Mesenchymal stem cell (in vitro differentiated cells and primary cell): ENCODE measurements around the gene MAP4.

ENCODE experiments used
- DNase-seq: peaks from one replicate; pipeline ENCODE4 v3.0.0-alpha.2; 2013
- H2AFZ ChIP-seq: one replicate; pipeline ENCODE4 v1.6.1; 2013; ENCODE audit warnings: low read depth, mild to moderate bottlenecking, control low read depth, inconsistent platforms, low read length, moderate library complexity
- H2AK5ac ChIP-seq: 2 replicates; pipeline ENCODE4 v1.6.1; 2013; ENCODE audit warnings: low read length, moderate library complexity, mild to moderate bottlenecking, inconsistent platforms; ENCODE audit not compliant: severe bottlenecking
- H2BK120ac ChIP-seq: one replicate; pipeline ENCODE4 v1.6.1; 2013; ENCODE audit warnings: low read depth, mild to moderate bottlenecking, inconsistent platforms, low read length, moderate library complexity
- H2BK12ac ChIP-seq, 2 experiments: one replicate each; pipeline ENCODE4 v1.6.1; 2013; ENCODE audit warnings: inconsistent platforms in 2 of 2, low read length in 2 of 2, mild to moderate bottlenecking in 2 of 2, moderate library complexity in 2 of 2, control low read depth in 1 of 2
- H2BK15ac ChIP-seq: one replicate; pipeline ENCODE4 v1.6.1; 2013; ENCODE audit warnings: mild to moderate bottlenecking, low read depth, inconsistent platforms; ENCODE audit not compliant: poor library complexity, severe bottlenecking
- H2BK5ac ChIP-seq: 2 replicates; pipeline ENCODE4 v1.6.1; 2013; ENCODE audit warnings: low read depth, mild to moderate bottlenecking, low read length, control low read depth, inconsistent platforms; ENCODE audit not compliant: poor library complexity, severe bottlenecking
- H3K14ac ChIP-seq, 2 experiments: one replicate each; pipeline ENCODE4 v1.6.1; 2013; ENCODE audit warnings: inconsistent platforms in 2 of 2, low read length in 2 of 2, control low read depth in 1 of 2, mild to moderate bottlenecking in 1 of 2, moderate library complexity in 1 of 2
- H3K18ac ChIP-seq, 2 experiments: one replicate each; pipeline ENCODE4 v1.6.1; 2013; ENCODE audit warnings: inconsistent platforms in 2 of 2, low read length in 2 of 2, control low read depth in 1 of 2, low read depth in 1 of 2, mild to moderate bottlenecking in 1 of 2
- H3K23ac ChIP-seq, 2 experiments: one replicate each; pipeline ENCODE4 v1.6.1; 2013; ENCODE audit warnings: inconsistent platforms in 2 of 2, low read length in 2 of 2, mild to moderate bottlenecking in 2 of 2, moderate library complexity in 2 of 2, control low read depth in 1 of 2
- H3K27ac ChIP-seq: 2 replicates; pipeline ENCODE4 v1.5.1; 2013; ENCODE audit warnings: mild to moderate bottlenecking, moderate library complexity, low read length, control low read depth, inconsistent platforms; ENCODE audit not compliant: poor library complexity, severe bottlenecking
- H3K27me3 ChIP-seq, 2 experiments: 2 replicates each; pipeline versions ENCODE4 v1.6.1 to v1.7.0; 2013; ENCODE audit warnings: low read length in 2 of 2, mild to moderate bottlenecking in 2 of 2, moderate library complexity in 2 of 2, control low read depth in 1 of 2, inconsistent platforms in 1 of 2; ENCODE audit not compliant: control insufficient read depth in 1 of 2, insufficient read depth in 1 of 2
- H3K36me3 ChIP-seq, 2 experiments: 2 replicates each; pipeline versions ENCODE4 v1.6.1 to v1.7.0; 2013; ENCODE audit warnings: low read length in 2 of 2, control low read depth in 1 of 2, inconsistent platforms in 1 of 2, low read depth in 1 of 2, mild to moderate bottlenecking in 1 of 2; ENCODE audit not compliant: insufficient read depth in 2 of 2, control insufficient read depth in 1 of 2
- H3K4ac ChIP-seq, 2 experiments: one replicate each; pipeline ENCODE4 v1.6.1; 2013; ENCODE audit warnings: inconsistent platforms in 2 of 2, low read length in 2 of 2, mild to moderate bottlenecking in 2 of 2, moderate library complexity in 2 of 2, control low read depth in 1 of 2, low read depth in 1 of 2
- H3K4me1 ChIP-seq: 2 replicates; pipeline ENCODE4 v1.6.1; 2013; ENCODE audit warnings: low read depth, low read length, control low read depth; ENCODE audit not compliant: control insufficient read depth, insufficient read depth
- H3K4me2 ChIP-seq: 2 replicates; pipeline ENCODE4 v1.6.1; 2013; ENCODE audit warnings: low read length, mild to moderate bottlenecking, inconsistent platforms; ENCODE audit not compliant: poor library complexity, severe bottlenecking
- H3K4me3 ChIP-seq, 2 experiments: 2 replicates each; pipeline versions ENCODE4 v1.5.1 to v1.7.0; 2013; ENCODE audit warnings: low read length in 2 of 2, mild to moderate bottlenecking in 2 of 2, control low read depth in 1 of 2, low read depth in 1 of 2; ENCODE audit not compliant: insufficient read depth in 1 of 2
- H3K79me1 ChIP-seq: replicated peaks from 2 replicates; pipeline ENCODE4 v1.6.1; 2013; ENCODE audit warnings: mild to moderate bottlenecking, control low read depth, low read length, inconsistent platforms; ENCODE audit not compliant: poor library complexity, severe bottlenecking
- H3K9ac ChIP-seq: 2 replicates; pipeline ENCODE4 v1.7.0; 2013; ENCODE audit warnings: mild to moderate bottlenecking, low read length, moderate library complexity
- H3K9me3 ChIP-seq: 2 replicates; pipeline ENCODE4 v1.7.0; 2013; ENCODE audit warnings: mild to moderate bottlenecking, low read length; ENCODE audit not compliant: control insufficient read depth
- H4K8ac ChIP-seq: one replicate; pipeline ENCODE4 v1.6.1; 2013; ENCODE audit warnings: inconsistent platforms, mild to moderate bottlenecking, low read length, moderate library complexity
- H4K91ac ChIP-seq: one replicate; pipeline ENCODE4 v1.6.1; 2013; ENCODE audit warnings: mild to moderate bottlenecking, low read length, inconsistent platforms
- WGBS: methylation state at CpG from one replicate; pipeline ENCODE4 v1.1.7; 2013; ENCODE audit warnings: mixed read lengths; 5-methylcytosine and 5-hydroxymethylcytosine counted together

The MAP4 gene

GRCh38 chr3:47949979-47950378, 66.2 kb downstream of the MAP4 start:
- WGBS = 98% methylated on average over 3 of the region's 3 CpGs
- Histone ChIP-seq H2AFZ (no peak overlapping the region), H3K9ac (no peak overlapping the region)

DNA sequence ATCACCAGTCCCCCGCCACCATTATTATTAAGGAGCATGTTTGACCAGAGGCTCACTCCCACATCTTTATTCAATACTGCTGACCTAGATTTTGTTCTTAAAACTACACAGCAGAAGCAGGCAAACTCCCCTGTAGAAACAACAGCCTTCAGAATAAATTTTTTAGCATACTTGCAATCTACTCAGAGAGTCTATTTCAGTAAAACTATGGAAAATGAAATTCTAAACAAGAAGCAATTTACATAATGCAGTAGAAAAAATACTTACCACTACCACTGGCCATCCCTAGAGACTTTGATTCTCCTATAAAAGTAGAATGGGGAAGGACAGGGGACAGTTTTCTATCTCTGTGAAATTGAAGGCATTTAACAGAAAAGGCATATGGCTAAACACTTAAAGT, 76.0 kb downstream of the MAP4 start:
- Histone ChIP-seq H3K9me3 (no peaks in the 10 kb centered on the region), H3K27ac (no peak overlapping the region), H2AK5ac (no peak overlapping the region), H3K4ac (no peak overlapping the region), H3K4me1 (no peaks in the 10 kb centered on the region), H3K79me1 (peaks cover 14% of the 10 kb centered on the region), H3K14ac (no peak overlapping the region), H3K4me2 (no peak overlapping the region), H2BK5ac (no peak overlapping the region), H2BK12ac (no peak overlapping the region), H2AFZ (no peak overlapping the region), H3K23ac (no peak overlapping the region), H3K4me3 (no peak overlapping the region), H4K91ac (no peak overlapping the region), H2BK15ac (no peak overlapping the region), H3K18ac (no peak overlapping the region), H3K27me3 (no peaks in the 10 kb centered on the region), H3K36me3 (peaks cover 0 to 3% of the 10 kb centered on the region in 2 experiments), H4K8ac (no peak overlapping the region), H3K9ac (no peak overlapping the region), H2BK120ac (no peak overlapping the region)
- WGBS = 100% methylated on average over 1 of the region's 1 CpG
- no peak for DNase-seq

More at GRCh38 chr3:47949979-47950378, 66.2 kb downstream of the MAP4 start:
- no peak overlapping the region for H3K18ac ChIP-seq
- no peak overlapping the region for H4K91ac ChIP-seq
- no peak overlapping the region for H3K4me3 ChIP-seq
- H3K23ac ChIP-seq = no peak overlapping the region
- peak overlapping the region; percentile 75 for H3K27ac ChIP-seq
- H4K8ac ChIP-seq = no peak overlapping the region
- H2BK15ac ChIP-seq = no peak overlapping the region
- peak overlapping the region; percentile 50 for H2AK5ac ChIP-seq
- no peak overlapping the region for H2BK5ac ChIP-seq
- H3K27me3 ChIP-seq = no peaks in the 10 kb centered on the region
- H3K79me1 ChIP-seq = peaks cover 15% of the 10 kb centered on the region
- no peak overlapping the region for H3K14ac ChIP-seq
- H3K4me2 ChIP-seq = peak overlapping the region; percentile 68
- DNase-seq = no peak
- H3K4ac ChIP-seq = no peak overlapping the region
- H2BK120ac ChIP-seq = no peak overlapping the region
- H3K36me3 ChIP-seq = peaks cover 0 to 13% of the 10 kb centered on the region in 2 experiments
- peaks cover 6% of the 10 kb centered on the region for H3K4me1 ChIP-seq
- no peak overlapping the region for H2BK12ac ChIP-seq
- no peaks in the 10 kb centered on the region for H3K9me3 ChIP-seq

GRCh38 chr3:47932421-47932820, 83.8 kb downstream of the MAP4 start:
- peaks cover 0 to 12% of the 10 kb centered on the region in 2 experiments for H3K36me3 ChIP-seq
- H4K91ac ChIP-seq = no peak overlapping the region
- H3K9me3 ChIP-seq = no peaks in the 10 kb centered on the region
- H3K4ac ChIP-seq = no peak overlapping the region
- no peaks in the 10 kb centered on the region for H3K27me3 ChIP-seq
- H3K4me3 ChIP-seq = no peak overlapping the region
- H3K18ac ChIP-seq = no peak overlapping the region
- no peak overlapping the region for H2BK15ac ChIP-seq
- DNase-seq = peak; percentile 22
- H4K8ac ChIP-seq = no peak overlapping the region
- no peak overlapping the region for H2AFZ ChIP-seq
- H3K14ac ChIP-seq = no peak overlapping the region
- H3K4me1 ChIP-seq = peaks cover 4% of the 10 kb centered on the region
- no peak overlapping the region for H2BK120ac ChIP-seq
- peaks cover 19% of the 10 kb centered on the region for H3K79me1 ChIP-seq
- no peak overlapping the region for H2BK12ac ChIP-seq
- H3K4me2 ChIP-seq = no peak overlapping the region
- 94% methylated on average over 5 of the region's 5 CpGs for WGBS
- no peak overlapping the region for H3K27ac ChIP-seq
- no peak overlapping the region for H3K23ac ChIP-seq
- no peak overlapping the region for H2AK5ac ChIP-seq
- no peak overlapping the region for H2BK5ac ChIP-seq
- H3K9ac ChIP-seq = no peak overlapping the region

- H3K36me3 ChIP-seq = peaks cover 9 to 24% of the 10 kb centered on the region in 2 experiments
- H3K27ac ChIP-seq = no peak overlapping the region
- H3K18ac ChIP-seq = no peak overlapping the region
- H4K8ac ChIP-seq = no peak overlapping the region
- H3K79me1 ChIP-seq = peaks cover 20% of the 10 kb centered on the region
- no peak overlapping the region for H2BK15ac ChIP-seq
- no peak overlapping the region for H3K4ac ChIP-seq
- H3K9ac ChIP-seq = no peak overlapping the region
- H4K91ac ChIP-seq = no peak overlapping the region
- H3K23ac ChIP-seq = no peak overlapping the region
- DNase-seq = no peak
- H3K9me3 ChIP-seq = no peaks in the 10 kb centered on the region
- no peak overlapping the region for H2AK5ac ChIP-seq
- H2BK120ac ChIP-seq = no peak overlapping the region
- H3K14ac ChIP-seq = no peak overlapping the region
- H2BK12ac ChIP-seq = no peak overlapping the region
- 96% methylated on average over 4 of the region's 4 CpGs for WGBS
- H2BK5ac ChIP-seq = no peak overlapping the region
- no peak overlapping the region for H3K4me2 ChIP-seq
- H2AFZ ChIP-seq = no peak overlapping the region
- peaks cover 4% of the 10 kb centered on the region for H3K4me1 ChIP-seq
- H3K4me3 ChIP-seq = no peak overlapping the region
- no peaks in the 10 kb centered on the region for H3K27me3 ChIP-seq
These were observed 85.2 kb downstream of the MAP4 start for GRCh38 chr3:47930979-47931378.
